Heart right ventricle (tissue), 16 donors: ENCODE measurements around the gene WFDC1. TPM values are rescaled to one million over a fixed set of nuclear protein-coding genes. Genes with fewer than 3 reads are reported as not detected.

ENCODE experiments used
- ATAC-seq, 8 donors: fragments of 200-7000 bp; cut with Tn5 transposase; one replicate each; pipeline ENCODE4 v1.9.1; 2020; ENCODE audit warnings: mild to moderate bottlenecking in 8 of 8, moderate library complexity in 8 of 8, moderate number of reproducible peaks in 1 of 8
- DNase-seq, 2 donors: peaks; one replicate each; pipeline ENCODE4 v3.0.0-alpha.2; 2020
- H3K27ac ChIP-seq, 10 donors: fragments of 200-600 bp; sonication (generic) in 2 of 10; one replicate each; pipeline versions ENCODE4 v1.5.0 to v1.8.0; 2020 to 2022; ENCODE audit warnings: mild to moderate bottlenecking in 3 of 10
- H3K27me3 ChIP-seq, 7 donors: fragments of 200-600 bp; one replicate each; pipeline ENCODE4 v1.8.0; 2021 to 2022; ENCODE audit warnings: mild to moderate bottlenecking in 2 of 7
- H3K36me3 ChIP-seq, 9 donors: fragments of 200-600 bp; sonication (generic) in 1 of 9; one replicate each; pipeline versions ENCODE4 v1.5.0 to v1.8.0; 2020 to 2022; ENCODE audit warnings: mild to moderate bottlenecking in 2 of 9
- H3K4me1 ChIP-seq, 9 donors: fragments of 200-600 bp; sonication (generic) in 1 of 9; one replicate each; pipeline versions ENCODE4 v1.5.0 to v1.8.0; 2020 to 2022; ENCODE audit warnings: mild to moderate bottlenecking in 4 of 9
- H3K4me3 ChIP-seq, 10 donors: fragments of 200-600 bp; sonication (generic) in 2 of 10; one replicate each; pipeline versions ENCODE4 v1.5.0 to v1.8.0; 2020 to 2022; ENCODE audit warnings: mild to moderate bottlenecking in 7 of 10, moderate library complexity in 2 of 10
- H3K9me3 ChIP-seq, 11 donors: fragments of 200-600 bp in 10 of 11; sonication (generic) in 2 of 11; one replicate each; pipeline versions ENCODE4 v1.5.0 to v1.8.0; 2013 to 2022; ENCODE audit warnings: mild to moderate bottlenecking in 2 of 11, control low read depth in 1 of 11, moderate library complexity in 1 of 11
- WGBS, 2 donors: extraction: QIAGEN DNeasy Blood & Tissue Kit; methylation state at CpG; one replicate each; pipeline ENCODE4 v1.1.7; 2013; ENCODE audit warnings: inconsistent platforms in 1 of 2; 5-methylcytosine and 5-hydroxymethylcytosine counted together
- intact Hi-C, 10 donors: fragments of 100-400 bp; cut with DNase I; formaldehyde crosslinking; loops; one replicate each; pipeline versions ENCODE4 v1.11.1 to v1.14.2; 2022
- polyA plus RNA-seq, 2 donors: library from polyadenylated mRNA; stranded (reverse); fragments of 200-250 nt; gene quantifications; one replicate each; pipeline ENCODE4 v1.2.3, GENCODE V29; 2013
- total RNA-seq, 10 donors: library from RNA; stranded (reverse); fragmentation: NEBNext Ultra II Directional in 3 of 10; extraction: Animal tissue kit (Norgen Biotek cat#: 25700) in 3 of 10; gene quantifications; one replicate each; pipeline versions ENCODE4 v1.2.1 to v1.2.4, GENCODE V29; 2021 to 2023
- TF ChIP-seq, protein P1 (sequence below), 9 donors: fragments of 200-600 bp; sonication (generic) in 2 of 9; IDR thresholded peaks; one replicate each; pipeline versions ENCODE4 v1.5.0 to v1.8.0; 2021 to 2022; ENCODE audit warnings: antibody characterized with exemption in 9 of 9, mild to moderate bottlenecking in 5 of 9, moderate library complexity in 1 of 9
- donor health status: Arrhythmogenic right ventricular cardiomyopathy.
- donor health status: ischemic (EF 13 %, LVEDD 7.1; RV severe dilation, severe dysfunction).
- donor health status: healthy with polysubstance abuse.
- donor health status: DM: no; HTN: yes; CAD: no.
- donor health status: DM: no; HTN: no; CAD: no.
- donor health status: ischemic (EF 25% LVEDD 6.9; RV normal size, moderate dysfunction).
- donor health status: ischemic (EF 25% LVEDD 5.7; RV mildly dilated, moderate dysfunction).
- donor health status: healthy.
- donor health status: DM: yes; HTN: yes; CAD: no.
- donor health status: Ischemic cardiomyopathy.
- donor health status: ischemic (EF 35%, LVEDD 5.7; RV mildly dilated, moderate dysfunction).
- donor health status: nonischemic (EF 11% LVEDD 7.7; RV severe dilation, severe dysfunction).
- donor health status: DM: yes; HTN: yes; CAD: no.
- donor health status: PGD.
- donor health status: ischemic (EF 29% LVEDD 5.4; RV normal size, mild dysfunction).
- donor health status: nonischemic (EF 23%, LVEDD 6.1; RV moderate dilation, normal function).

Gene WFDC1
- total and polyA plus RNA-seq, 12 donors, result 0.55 to 5.7 (median 1.1) TPM

DNA sequence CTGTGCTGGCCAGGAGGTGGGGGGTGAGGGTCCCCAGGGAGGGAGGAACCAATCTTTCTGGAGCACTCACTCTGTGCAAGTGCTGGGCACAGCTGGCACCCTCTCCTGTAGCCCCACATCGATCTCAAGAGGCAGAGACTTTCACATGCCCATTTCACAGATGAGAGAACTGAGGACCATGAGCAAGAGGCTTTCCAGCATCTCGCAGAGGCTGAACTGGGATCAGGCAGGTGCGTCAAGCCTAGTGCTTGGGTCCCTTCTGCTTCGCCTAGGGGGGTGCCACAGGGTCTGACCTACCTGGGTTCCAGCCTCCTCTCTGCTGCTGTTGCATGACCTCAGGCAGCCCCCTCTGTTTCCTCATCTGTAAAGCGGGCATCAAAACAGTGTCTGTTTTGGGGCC, 1.3 kb upstream of the WFDC1 start:
- H3K4me1 ChIP-seq, result peaks cover 5 to 19% (median 14%) of the 10 kb centered on the region in 9 donors
- intact Hi-C loops, result no loop called here
- TF ChIP-seq, protein P1, sequence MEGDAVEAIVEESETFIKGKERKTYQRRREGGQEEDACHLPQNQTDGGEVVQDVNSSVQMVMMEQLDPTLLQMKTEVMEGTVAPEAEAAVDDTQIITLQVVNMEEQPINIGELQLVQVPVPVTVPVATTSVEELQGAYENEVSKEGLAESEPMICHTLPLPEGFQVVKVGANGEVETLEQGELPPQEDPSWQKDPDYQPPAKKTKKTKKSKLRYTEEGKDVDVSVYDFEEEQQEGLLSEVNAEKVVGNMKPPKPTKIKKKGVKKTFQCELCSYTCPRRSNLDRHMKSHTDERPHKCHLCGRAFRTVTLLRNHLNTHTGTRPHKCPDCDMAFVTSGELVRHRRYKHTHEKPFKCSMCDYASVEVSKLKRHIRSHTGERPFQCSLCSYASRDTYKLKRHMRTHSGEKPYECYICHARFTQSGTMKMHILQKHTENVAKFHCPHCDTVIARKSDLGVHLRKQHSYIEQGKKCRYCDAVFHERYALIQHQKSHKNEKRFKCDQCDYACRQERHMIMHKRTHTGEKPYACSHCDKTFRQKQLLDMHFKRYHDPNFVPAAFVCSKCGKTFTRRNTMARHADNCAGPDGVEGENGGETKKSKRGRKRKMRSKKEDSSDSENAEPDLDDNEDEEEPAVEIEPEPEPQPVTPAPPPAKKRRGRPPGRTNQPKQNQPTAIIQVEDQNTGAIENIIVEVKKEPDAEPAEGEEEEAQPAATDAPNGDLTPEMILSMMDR (IDR thresholded peaks at IDR 0.05), result no peak
- DNase-seq (no peak), ATAC-seq (no peak)
- no peaks in the 10 kb centered on the region for H3K9me3 ChIP-seq
- no peaks in the 10 kb centered on the region for H3K36me3 ChIP-seq
- 94 to 98% methylated on average over 5 of the region's 5 CpGs for WGBS, 2 donors
- peaks cover 0 to 37% (median 4%) of the 10 kb centered on the region in 7 donors for H3K27me3 ChIP-seq
- H3K4me3 ChIP-seq, result no peak overlapping the region
- no peak overlapping the region for H3K27ac ChIP-seq

DNA sequence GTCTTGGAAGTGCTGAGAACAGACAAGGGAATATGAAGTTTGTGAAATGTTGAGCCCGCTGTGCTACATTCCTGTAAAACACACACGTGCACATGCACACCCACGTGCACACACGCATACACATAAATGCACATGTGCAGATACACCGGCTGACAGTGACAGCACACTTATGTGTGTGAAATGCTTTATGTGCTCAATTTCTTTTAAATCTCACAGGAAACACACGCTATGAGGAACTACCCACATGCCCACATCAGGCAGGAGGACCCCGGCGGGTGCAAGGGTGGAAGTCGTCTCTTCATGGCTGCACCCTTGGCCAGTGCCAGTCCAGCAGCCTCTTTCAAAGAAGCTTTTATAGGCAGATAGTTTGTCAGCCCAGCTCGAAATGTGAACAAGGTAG, 561 bp upstream of the WFDC1 start:
- DNase-seq (no peak), ATAC-seq (peak in 3 of 8 donors; percentile 8 to 33 (median 16))
- peaks cover 5 to 19% (median 14%) of the 10 kb centered on the region in 9 donors for H3K4me1 ChIP-seq
- TF ChIP-seq, protein P1 (IDR thresholded peaks at IDR 0.05), result no peak
- peak overlapping the region in 5 of 10 donors; percentile 38 to 44 (median 42) for H3K4me3 ChIP-seq
- no peaks in the 10 kb centered on the region for H3K36me3 ChIP-seq
- no peaks in the 10 kb centered on the region for H3K9me3 ChIP-seq
- intact Hi-C loops, result no loop called here
- H3K27ac ChIP-seq, result no peak overlapping the region
- WGBS, 2 donors, result 62 to 69% methylated on average over 10 of the region's 10 CpGs
- peaks cover 0 to 37% (median 4%) of the 10 kb centered on the region in 7 donors for H3K27me3 ChIP-seq

DNA sequence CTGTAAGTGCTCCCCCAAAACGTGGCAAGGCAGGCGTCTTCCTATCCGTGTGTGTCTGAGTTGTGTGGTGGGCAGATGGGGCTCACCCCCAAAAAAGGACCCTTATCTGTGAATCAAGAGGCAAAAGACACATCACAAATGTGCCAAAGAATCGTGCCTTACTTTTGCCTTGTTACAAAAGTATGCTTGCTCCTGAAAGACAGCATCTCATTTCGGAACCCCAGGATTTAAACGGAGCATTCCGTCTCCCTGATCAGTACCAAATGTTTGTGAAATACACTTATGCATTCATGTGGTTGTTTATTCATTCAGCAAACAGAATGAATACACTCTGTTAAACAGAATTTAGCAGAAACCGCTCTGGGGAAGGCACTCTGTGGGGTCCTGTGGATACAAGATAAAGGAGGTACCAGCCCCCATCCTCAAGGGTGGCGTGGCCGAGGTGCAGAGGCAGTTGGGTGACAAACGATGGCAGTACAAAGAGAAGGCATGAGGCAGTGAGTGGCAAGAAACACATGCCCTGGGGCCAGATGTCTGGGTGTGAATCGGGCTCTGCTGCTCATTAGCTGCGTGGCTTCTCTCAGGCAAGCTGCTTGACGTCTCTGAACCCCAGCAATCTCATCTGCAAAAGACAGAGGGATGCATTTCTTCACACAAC, 654 bp downstream of the WFDC1 start:
- intact Hi-C loops, result no loop called here
- H3K4me1 ChIP-seq, result peaks cover 5 to 19% (median 14%) of the 10 kb centered on the region in 9 donors
- peak overlapping the region in 8 of 10 donors; percentile 19 to 44 (median 39) for H3K4me3 ChIP-seq
- H3K36me3 ChIP-seq, result no peaks in the 10 kb centered on the region
- DNase-seq (no peak), ATAC-seq (peak in 1 of 8 donors; percentile 16)
- 49 to 56% methylated on average over 14 of the region's 14 CpGs for WGBS, 2 donors
- H3K27ac ChIP-seq, result peak overlapping the region in 2 of 10 donors; percentile 26 to 39
- peaks cover 0 to 37% (median 4%) of the 10 kb centered on the region in 7 donors for H3K27me3 ChIP-seq
- TF ChIP-seq, protein P1 (IDR thresholded peaks at IDR 0.05), result no peak
- no peaks in the 10 kb centered on the region for H3K9me3 ChIP-seq

DNA sequence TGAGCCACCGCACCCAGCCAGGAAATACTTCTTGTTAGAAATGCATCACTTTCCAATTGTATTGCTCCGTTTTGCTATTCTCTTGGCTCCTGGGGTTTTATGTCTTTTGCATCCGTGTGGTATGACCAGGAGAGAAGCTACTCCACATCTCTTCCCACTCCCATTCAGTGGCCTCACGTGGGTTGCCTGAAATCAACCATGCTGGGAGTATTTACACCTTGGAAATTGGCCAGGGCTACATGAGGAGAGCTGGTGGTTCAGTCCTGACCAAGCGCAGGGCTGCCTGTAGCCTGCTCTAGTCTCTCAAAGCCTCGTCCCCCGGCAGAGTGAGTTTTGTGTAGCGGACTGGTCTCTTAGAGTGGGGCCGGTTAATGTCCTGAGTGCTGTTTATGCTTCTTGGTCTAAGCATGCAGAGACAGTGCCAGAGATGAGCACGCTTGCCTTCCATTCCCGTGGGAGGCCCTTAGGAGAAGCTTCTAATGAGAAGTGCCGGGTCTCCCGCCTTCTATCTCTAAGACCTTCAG, 3.8 kb downstream of the WFDC1 start:
- Histone ChIP-seq H3K9me3 (no peaks in the 10 kb centered on the region), H3K4me1 (peaks cover 5 to 34% (median 22%) of the 10 kb centered on the region in 9 donors), H3K27ac (no peak overlapping the region), H3K4me3 (no peak overlapping the region), H3K27me3 (peaks cover 0 to 32% (median 11%) of the 10 kb centered on the region in 7 donors), H3K36me3 (no peaks in the 10 kb centered on the region)
- DNase-seq (no peak), ATAC-seq (no peak)
- TF ChIP-seq, protein P1 (IDR thresholded peaks at IDR 0.05), result no peak
- WGBS, 2 donors, result 88% methylated on average over 13 of the region's 13 CpGs
- intact Hi-C loops, result no loop called here
